IMR-90 (cell line): ENCODE measurements around the gene KAT2B. TPM values are rescaled to one million over a fixed set of nuclear protein-coding genes. Genes with fewer than 3 reads are reported as not detected.

Experiments used
- ATAC-seq: fragments of 200-7000 bp; cut with Tn5 transposase; 2 replicates; pipeline ENCODE4 v1.9.1; 2020; ENCODE audit warnings: low read depth, mild to moderate bottlenecking, moderate library complexity
- BruUV-seq: library from RNA; stranded (reverse); fragments of 400-500 nt; replicated peaks from 2 replicates; lab custom pipeline; 2021; lab: Mats Ljungman, UMichigan
- CTCF ChIA-PET: fragments of 300-600 bp; formaldehyde crosslinking; extraction: SDS; loops from one replicate; lab custom pipeline; 2021; ENCODE audit warnings: antibody characterized with exemption; lab: Yijun Ruan, JAX
- POLR2A ChIA-PET: fragments of 300-600 bp; sonication (Branson Sonifier 250); formaldehyde crosslinking; loops from one replicate; lab custom pipeline; 2022; ENCODE audit warnings: antibody characterized with exemption; ENCODE audit not compliant: unreplicated experiment; lab: Charles Lee
- DNase-seq: peaks from one replicate; pipeline ENCODE4 v3.0.0; 2013
- H2AFZ ChIP-seq: replicated peaks from 2 replicates; pipeline ENCODE3; 2013; ENCODE audit warnings: low read length, mild to moderate bottlenecking; ENCODE audit not compliant: poor library complexity
- H2AK5ac ChIP-seq: 2 replicates; pipeline ENCODE4 v1.6.1; 2013; ENCODE audit warnings: low read depth, low read length, inconsistent platforms
- H2AK9ac ChIP-seq: replicated peaks from 2 replicates; pipeline ENCODE3; 2013; ENCODE audit warnings: mild to moderate bottlenecking, low read depth, low read length, moderate library complexity; ENCODE audit not compliant: poor library complexity
- H2BK120ac ChIP-seq: 2 replicates; pipeline ENCODE4 v1.6.1; 2013; ENCODE audit warnings: low read depth, low read length, inconsistent platforms
- H2BK15ac ChIP-seq: 3 replicates; pipeline ENCODE4 v1.6.1; 2013; ENCODE audit warnings: low read depth, low read length, inconsistent platforms
- H2BK20ac ChIP-seq: 2 replicates; pipeline ENCODE4 v1.6.1; 2013; ENCODE audit warnings: low read depth, mild to moderate bottlenecking, inconsistent platforms, low read length, moderate library complexity
- H2BK5ac ChIP-seq: 2 replicates; pipeline ENCODE4 v1.6.1; 2013; ENCODE audit warnings: mild to moderate bottlenecking, low read depth, low read length, inconsistent platforms; ENCODE audit not compliant: poor library complexity, severe bottlenecking
- H3K14ac ChIP-seq: replicated peaks from 2 replicates; pipeline ENCODE4 v1.6.1; 2013; ENCODE audit warnings: low read depth, low read length, inconsistent platforms
- H3K18ac ChIP-seq: 2 replicates; pipeline ENCODE4 v1.6.1; 2013; ENCODE audit warnings: low read depth, low read length, control low read depth
- H3K23ac ChIP-seq: 2 replicates; pipeline ENCODE4 v1.6.1; 2013; ENCODE audit warnings: low read depth, low read length, inconsistent platforms
- H3K27ac ChIP-seq: 2 replicates; pipeline ENCODE4 v1.5.1; 2013; ENCODE audit warnings: mild to moderate bottlenecking, control low read depth, low read length; ENCODE audit not compliant: insufficient read depth
- H3K27me3 ChIP-seq: 2 replicates; pipeline ENCODE4 v1.6.1; 2013; ENCODE audit warnings: low read length; ENCODE audit not compliant: control insufficient read depth, insufficient read depth
- H3K36me3 ChIP-seq: 2 replicates; pipeline ENCODE4 v1.6.1; 2013; ENCODE audit warnings: low read length, mixed read lengths; ENCODE audit not compliant: control insufficient read depth, insufficient read depth
- H3K4ac ChIP-seq: 2 replicates; pipeline ENCODE4 v1.6.1; 2013; ENCODE audit warnings: low read depth, low read length, inconsistent platforms
- H3K4me1 ChIP-seq: 2 replicates; pipeline ENCODE4 v1.6.1; 2013; ENCODE audit warnings: low read length, mixed read lengths; ENCODE audit not compliant: control insufficient read depth, insufficient read depth
- H3K4me2 ChIP-seq: 2 replicates; pipeline ENCODE4 v1.6.1; 2013; ENCODE audit warnings: low read depth, mild to moderate bottlenecking, control low read depth, low read length, moderate library complexity
- H3K4me3 ChIP-seq: 2 replicates; pipeline ENCODE4 v1.5.1; 2013; ENCODE audit warnings: low read depth, mild to moderate bottlenecking, control low read depth, low read length, moderate library complexity; ENCODE audit not compliant: insufficient read depth
- H3K56ac ChIP-seq: 2 replicates; pipeline ENCODE4 v1.6.1; 2013; ENCODE audit warnings: low read length, inconsistent platforms; ENCODE audit not compliant: insufficient read depth; ENCODE audit errors: extremely low read depth
- H3K79me1 ChIP-seq, 2 experiments: 2 replicates each; pipeline ENCODE4 v1.6.1; 2013; ENCODE audit warnings: low read length in 2 of 2, inconsistent platforms in 1 of 2, low read depth in 1 of 2
- H3K9ac ChIP-seq: 2 replicates; pipeline ENCODE4 v1.6.1; 2013; ENCODE audit warnings: low read depth, low read length, control low read depth
- H3K9me1 ChIP-seq: 2 replicates; pipeline ENCODE4 v1.6.1; 2013; ENCODE audit warnings: low read length, inconsistent platforms; ENCODE audit not compliant: insufficient read depth
- H3K9me3 ChIP-seq: 2 replicates; pipeline ENCODE4 v1.6.1; 2013; ENCODE audit warnings: low read length; ENCODE audit not compliant: control insufficient read depth, insufficient read depth
- H4K20me1 ChIP-seq: 2 replicates; pipeline ENCODE4 v1.6.1; 2013; ENCODE audit warnings: low read length, inconsistent platforms; ENCODE audit not compliant: insufficient read depth
- H4K5ac ChIP-seq: 2 replicates; pipeline ENCODE4 v1.6.1; 2013; ENCODE audit warnings: mild to moderate bottlenecking, low read depth, low read length, control low read depth
- H4K8ac ChIP-seq, 2 experiments: 2 replicates each; pipeline ENCODE4 v1.6.1; 2013; ENCODE audit warnings: low read depth in 2 of 2, low read length in 2 of 2, control low read depth in 1 of 2, inconsistent platforms in 1 of 2
- H4K91ac ChIP-seq: 2 replicates; pipeline ENCODE4 v1.6.1; 2013; ENCODE audit warnings: low read depth, low read length, inconsistent platforms; ENCODE audit not compliant: insufficient read depth
- CEBPB ChIP-seq: IDR thresholded peaks from 2 replicates; pipeline ENCODE4 v1.6.1; 2012; ENCODE audit warnings: low read depth, low read length, improper control_type of control experiment
- CHD1 ChIP-seq: IDR thresholded peaks from 2 replicates; pipeline ENCODE4 v1.6.1; 2012; ENCODE audit warnings: low read depth, low read length, improper control_type of control experiment
- MAFK ChIP-seq: IDR thresholded peaks from 2 replicates; pipeline ENCODE4 v1.6.1; 2012; ENCODE audit warnings: low read depth, low read length, improper control_type of control experiment
- MXI1 ChIP-seq: IDR thresholded peaks from 2 replicates; pipeline ENCODE4 v1.6.1; 2012; ENCODE audit warnings: low read depth, mild to moderate bottlenecking, low read length, moderate library complexity, borderline replicate concordance
- NFE2L2 ChIP-seq: fragments of 150-350 bp; IDR thresholded peaks from 2 replicates; pipeline ENCODE4 v1.6.1; 2016; ENCODE audit warnings: low read depth, mild to moderate bottlenecking, low read length
- POLR2A ChIP-seq: IDR thresholded peaks from 2 replicates; pipeline ENCODE4 v1.6.1; 2012; ENCODE audit warnings: mild to moderate bottlenecking, low read depth, low read length
- RAD21 ChIP-seq: IDR thresholded peaks from 2 replicates; pipeline ENCODE4 v1.6.1; 2012; ENCODE audit warnings: low read length, improper control_type of control experiment
- RCOR1 ChIP-seq: IDR thresholded peaks from 2 replicates; pipeline ENCODE4 v1.6.1; 2012; ENCODE audit warnings: mild to moderate bottlenecking, low read length, improper control_type of control experiment; ENCODE audit not compliant: insufficient replicate concordance
- RFX5 ChIP-seq: IDR thresholded peaks from 2 replicates; pipeline ENCODE4 v1.8.0; 2012; ENCODE audit warnings: low read depth, mild to moderate bottlenecking, low read length, moderate library complexity
- SMC3 ChIP-seq: fragments of 150-350 bp; IDR thresholded peaks from 2 replicates; pipeline ENCODE4 v1.6.1; 2016; ENCODE audit warnings: low read depth, mild to moderate bottlenecking, antibody characterized with exemption, low read length, moderate library complexity
- USF2 ChIP-seq: fragments of 150-350 bp; IDR thresholded peaks from 2 replicates; pipeline ENCODE4 v1.6.1; 2017; ENCODE audit warnings: mild to moderate bottlenecking, antibody characterized with exemption, low read length, low read depth
- dilution Hi-C: fragments of 300-500 bp; cut with HindIII; formaldehyde crosslinking; loops from one replicate; pipeline ENCODE4 v1.14.3; 2018; ENCODE audit warnings: low sequenced_read_pairs; ENCODE audit not compliant: unreplicated experiment
- in situ Hi-C: fragments of 300-500 bp; cut with MboI; formaldehyde crosslinking; loops from 3 replicates; pipeline ENCODE4 v1.14.3; 2019; ENCODE audit warnings: low sequenced_read_pairs, inconsistent platforms, mixed read lengths
- intact Hi-C: fragments of 100-400 bp; cut with micrococcal nuclease; formaldehyde crosslinking; loops from 2 replicates; pipeline ENCODE4 v1.10.0; 2022
- polyA plus RNA-seq, 3 experiments: library from polyadenylated mRNA; depleted of rRNA; stranded (reverse); fragments of >200 nt; gene quantifications; 2 replicates each; pipeline ENCODE4 v1.2.3, GENCODE V29; 2012; ENCODE audit warnings: low replicate concordance in 1 of 3
- total RNA-seq: library from RNA; depleted of rRNA; stranded (reverse); fragments of >200 nt; gene quantifications from 2 replicates; pipeline ENCODE4 v1.2.3, GENCODE V29; 2012
- TF ChIP-seq, protein P1 (sequence below): conservative IDR thresholded peaks from 2 replicates; pipeline ENCODE4 v1.5.1; 2012; ENCODE audit warnings: mild to moderate bottlenecking, low read depth, low read length, improper control_type of control experiment

The KAT2B gene
- total and polyA plus RNA-seq, 2 of the 4 experiments (the other 2 are of a cell fraction) = 2.0 to 2.2 TPM

DNA sequence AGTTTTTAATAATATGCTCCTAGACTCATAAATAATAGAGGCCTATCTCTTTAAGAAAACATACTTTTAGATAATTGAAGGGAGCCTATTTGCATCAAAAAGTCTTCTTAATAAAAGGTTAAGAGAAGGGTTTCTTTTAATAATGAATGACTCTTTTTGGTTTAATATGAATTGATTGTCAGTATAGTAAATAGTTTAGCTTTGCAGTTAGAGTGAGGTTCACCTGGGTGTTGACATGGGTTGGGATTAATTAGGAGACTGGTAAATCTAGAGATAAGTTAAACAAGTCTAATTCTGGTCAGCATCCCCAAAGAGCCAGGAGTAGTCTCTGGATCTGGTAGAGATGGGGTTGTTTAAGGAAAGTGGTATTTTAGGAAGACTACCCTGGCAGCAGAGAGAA lies 43.0 kb downstream of the KAT2B start:
- Histone ChIP-seq H3K4me2 (no peak overlapping the region), H2AFZ (no peak overlapping the region), H3K9me1 (peaks cover 3% of the 10 kb centered on the region; the same call in 1 of the 2 replicates), H3K4me3 (no peak overlapping the region), H4K91ac (no peak overlapping the region), H3K36me3 (no peaks in the 10 kb centered on the region), H2BK5ac (no peak overlapping the region), H3K18ac (no peak overlapping the region), H2BK120ac (no peak overlapping the region), H3K56ac (no peak overlapping the region), H2AK9ac (no peak overlapping the region), H3K79me1 (no peaks in the 10 kb centered on the region), H4K20me1 (no peaks in the 10 kb centered on the region), H3K4ac (no peak overlapping the region), H2BK15ac (no peak overlapping the region), H3K14ac (no peak overlapping the region), H4K5ac (no peak overlapping the region), H3K9ac (no peak overlapping the region), H3K4me1 (no peaks in the 10 kb centered on the region), H3K23ac (no peak overlapping the region), H3K27me3 (no peaks in the 10 kb centered on the region), H2AK5ac (no peak overlapping the region), H4K8ac (no peak overlapping the region), H2BK20ac (no peak overlapping the region), H3K9me3 (no peaks in the 10 kb centered on the region), H3K27ac (no peak overlapping the region)
- intact Hi-C loops (no loop called here), in situ Hi-C loops (no loop called here), dilution Hi-C loops (no loop called here)
- BruUV-seq = no TSS peak
- TF ChIP-seq NFE2L2 = no peak
- TF ChIP-seq RAD21 = no peak
- TF ChIP-seq USF2 = no peak
- no peak for TF ChIP-seq SMC3
- TF ChIP-seq, protein P1, sequence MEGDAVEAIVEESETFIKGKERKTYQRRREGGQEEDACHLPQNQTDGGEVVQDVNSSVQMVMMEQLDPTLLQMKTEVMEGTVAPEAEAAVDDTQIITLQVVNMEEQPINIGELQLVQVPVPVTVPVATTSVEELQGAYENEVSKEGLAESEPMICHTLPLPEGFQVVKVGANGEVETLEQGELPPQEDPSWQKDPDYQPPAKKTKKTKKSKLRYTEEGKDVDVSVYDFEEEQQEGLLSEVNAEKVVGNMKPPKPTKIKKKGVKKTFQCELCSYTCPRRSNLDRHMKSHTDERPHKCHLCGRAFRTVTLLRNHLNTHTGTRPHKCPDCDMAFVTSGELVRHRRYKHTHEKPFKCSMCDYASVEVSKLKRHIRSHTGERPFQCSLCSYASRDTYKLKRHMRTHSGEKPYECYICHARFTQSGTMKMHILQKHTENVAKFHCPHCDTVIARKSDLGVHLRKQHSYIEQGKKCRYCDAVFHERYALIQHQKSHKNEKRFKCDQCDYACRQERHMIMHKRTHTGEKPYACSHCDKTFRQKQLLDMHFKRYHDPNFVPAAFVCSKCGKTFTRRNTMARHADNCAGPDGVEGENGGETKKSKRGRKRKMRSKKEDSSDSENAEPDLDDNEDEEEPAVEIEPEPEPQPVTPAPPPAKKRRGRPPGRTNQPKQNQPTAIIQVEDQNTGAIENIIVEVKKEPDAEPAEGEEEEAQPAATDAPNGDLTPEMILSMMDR = no peak
- no peak for TF ChIP-seq CEBPB
- TF ChIP-seq MAFK = no peak
- TF ChIP-seq RFX5 = no peak
- no peak for TF ChIP-seq RCOR1
- TF ChIP-seq CHD1 = no peak
- no peak for TF ChIP-seq POLR2A
- TF ChIP-seq MXI1 = no peak
- ChIA-PET CTCF (interaction anchor here (2.1 kb wide), 1 partner anchor 13 kb away, joined by 4 read pairs; no protein-coding TSS in a partner anchor), POLR2A (no interaction called here)
- DNase-seq (no peak), ATAC-seq (no peak)
